ENCODE measurements around the gene SLC1A4. TPM values are rescaled to one million over a fixed set of nuclear protein-coding genes. Genes with fewer than 3 reads are reported as not detected.
A peak's percentile ranks its signal among the peaks of the same experiment; 100 is the strongest.

SLC1A4 gene
- total and polyA plus RNA-seq, 4 donors = 3.4 to 23.4 (median 9.6) TPM

DNA sequence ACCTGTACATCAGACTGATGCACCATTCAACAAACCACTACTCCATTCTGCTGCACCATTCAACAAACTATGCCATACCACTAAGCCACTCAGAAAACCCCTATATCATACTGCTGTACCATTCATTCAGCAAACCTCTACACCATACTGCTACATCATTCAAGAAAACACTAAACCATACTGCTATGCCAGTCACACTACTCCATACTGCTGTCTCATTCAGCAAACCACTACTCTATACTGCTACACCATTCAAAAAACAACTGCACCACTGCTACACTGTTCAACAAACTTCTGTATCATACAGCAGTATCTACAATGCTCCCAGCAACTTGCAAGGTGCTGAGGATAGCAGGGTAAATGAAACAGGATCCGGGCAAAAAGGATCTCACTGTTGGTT is 12.9 kb upstream of the SLC1A4 start:
- TF ChIP-seq, protein P1, sequence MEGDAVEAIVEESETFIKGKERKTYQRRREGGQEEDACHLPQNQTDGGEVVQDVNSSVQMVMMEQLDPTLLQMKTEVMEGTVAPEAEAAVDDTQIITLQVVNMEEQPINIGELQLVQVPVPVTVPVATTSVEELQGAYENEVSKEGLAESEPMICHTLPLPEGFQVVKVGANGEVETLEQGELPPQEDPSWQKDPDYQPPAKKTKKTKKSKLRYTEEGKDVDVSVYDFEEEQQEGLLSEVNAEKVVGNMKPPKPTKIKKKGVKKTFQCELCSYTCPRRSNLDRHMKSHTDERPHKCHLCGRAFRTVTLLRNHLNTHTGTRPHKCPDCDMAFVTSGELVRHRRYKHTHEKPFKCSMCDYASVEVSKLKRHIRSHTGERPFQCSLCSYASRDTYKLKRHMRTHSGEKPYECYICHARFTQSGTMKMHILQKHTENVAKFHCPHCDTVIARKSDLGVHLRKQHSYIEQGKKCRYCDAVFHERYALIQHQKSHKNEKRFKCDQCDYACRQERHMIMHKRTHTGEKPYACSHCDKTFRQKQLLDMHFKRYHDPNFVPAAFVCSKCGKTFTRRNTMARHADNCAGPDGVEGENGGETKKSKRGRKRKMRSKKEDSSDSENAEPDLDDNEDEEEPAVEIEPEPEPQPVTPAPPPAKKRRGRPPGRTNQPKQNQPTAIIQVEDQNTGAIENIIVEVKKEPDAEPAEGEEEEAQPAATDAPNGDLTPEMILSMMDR (IDR thresholded peaks at IDR 0.05; ENCODE audit: low read depth, low read length, missing input control) = no peak
- TF ChIP-seq NR2F2 (IDR thresholded peaks at IDR 0.05) (no peak), FOXA2 (IDR thresholded peaks at IDR 0.05) (no peak), FOXA1 (IDR thresholded peaks at IDR 0.05) (no peak)
- no peak for DNase-seq (ENCODE audit: low spot score)
- Histone ChIP-seq H3K4me1 (ENCODE audit: control insufficient read depth in 4 of 4, insufficient read depth in 4 of 4, low read length in 3 of 4) (peaks cover 0 to 8% (median 6%) of the 10 kb centered on the region in 4 donors), H3K36me3 (ENCODE audit: control insufficient read depth in 4 of 4, insufficient read depth in 3 of 4, low read depth in 1 of 4, low read length in 3 of 4) (no peaks in the 10 kb centered on the region), H3K9me3 (ENCODE audit: control insufficient read depth in 4 of 4, low read length in 3 of 4) (no peaks in the 10 kb centered on the region), H3K9ac (ENCODE audit: low read depth in 1 of 2, low read length in 2 of 2) (no peak overlapping the region), H3K27me3 (ENCODE audit: control insufficient read depth in 4 of 4, insufficient read depth in 4 of 4, low read length in 3 of 4) (no peaks in the 10 kb centered on the region), H3K27ac (ENCODE audit: low read depth in 1 of 2, low read length in 2 of 2) (no peak overlapping the region), H3K4me3 (ENCODE audit: low read depth in 1 of 3, low read length in 3 of 3) (no peak overlapping the region)
- WGBS = 88% methylated on average over 1 of the region's 1 CpG

GRCh38 chr2:64978514-64979268 is 10.5 kb upstream of the SLC1A4 start:
- Histone ChIP-seq H3K9ac (ENCODE audit: low read depth in 1 of 2, low read length in 2 of 2) (no peak overlapping the region), H3K4me1 (ENCODE audit: control insufficient read depth in 4 of 4, insufficient read depth in 4 of 4, low read length in 3 of 4) (peaks cover 0 to 23% (median 18%) of the 10 kb centered on the region in 4 donors), H3K4me3 (ENCODE audit: low read depth in 1 of 3, low read length in 3 of 3) (no peak overlapping the region), H3K36me3 (ENCODE audit: control insufficient read depth in 4 of 4, insufficient read depth in 3 of 4, low read depth in 1 of 4, low read length in 3 of 4) (no peaks in the 10 kb centered on the region), H3K9me3 (ENCODE audit: control insufficient read depth in 4 of 4, low read length in 3 of 4) (no peaks in the 10 kb centered on the region), H3K27me3 (ENCODE audit: control insufficient read depth in 4 of 4, insufficient read depth in 4 of 4, low read length in 3 of 4) (no peaks in the 10 kb centered on the region), H3K27ac (ENCODE audit: low read depth in 1 of 2, low read length in 2 of 2) (no peak overlapping the region)
- TF ChIP-seq MAX (IDR thresholded peaks at IDR 0.05) (no peak), RAD21 (IDR thresholded peaks at IDR 0.05) (peak in 1 of 2 donors; percentile 41)
- no peak for DNase-seq (ENCODE audit: low spot score)
- WGBS = 92% methylated on average over 4 of the region's 4 CpGs

- TF ChIP-seq MAX (IDR thresholded peaks at IDR 0.05) (no peak), FOXA2 (IDR thresholded peaks at IDR 0.05) (no peak), RXRA (IDR thresholded peaks at IDR 0.05) (no peak), JUND (IDR thresholded peaks at IDR 0.05) (no peak), HNF4A (conservative IDR thresholded peaks at IDR 0.05) (no peak), YY1 (IDR thresholded peaks at IDR 0.05) (no peak), RAD21 (IDR thresholded peaks at IDR 0.05) (no peak), REST (IDR thresholded peaks at IDR 0.05) (no peak), HNF4G (IDR thresholded peaks at IDR 0.05) (no peak), GABPA (IDR thresholded peaks at IDR 0.05 in 1 of 2, conservative IDR thresholded peaks at IDR 0.05 in 1 of 2) (no peak)
- TF ChIP-seq, protein P1 (IDR thresholded peaks at IDR 0.05; ENCODE audit: low read depth, low read length, missing input control) = no peak
- TF ChIP-seq, protein P2, sequence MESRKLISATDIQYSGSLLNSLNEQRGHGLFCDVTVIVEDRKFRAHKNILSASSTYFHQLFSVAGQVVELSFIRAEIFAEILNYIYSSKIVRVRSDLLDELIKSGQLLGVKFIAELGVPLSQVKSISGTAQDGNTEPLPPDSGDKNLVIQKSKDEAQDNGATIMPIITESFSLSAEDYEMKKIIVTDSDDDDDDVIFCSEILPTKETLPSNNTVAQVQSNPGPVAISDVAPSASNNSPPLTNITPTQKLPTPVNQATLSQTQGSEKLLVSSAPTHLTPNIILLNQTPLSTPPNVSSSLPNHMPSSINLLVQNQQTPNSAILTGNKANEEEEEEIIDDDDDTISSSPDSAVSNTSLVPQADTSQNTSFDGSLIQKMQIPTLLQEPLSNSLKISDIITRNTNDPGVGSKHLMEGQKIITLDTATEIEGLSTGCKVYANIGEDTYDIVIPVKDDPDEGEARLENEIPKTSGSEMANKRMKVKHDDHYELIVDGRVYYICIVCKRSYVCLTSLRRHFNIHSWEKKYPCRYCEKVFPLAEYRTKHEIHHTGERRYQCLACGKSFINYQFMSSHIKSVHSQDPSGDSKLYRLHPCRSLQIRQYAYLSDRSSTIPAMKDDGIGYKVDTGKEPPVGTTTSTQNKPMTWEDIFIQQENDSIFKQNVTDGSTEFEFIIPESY (IDR thresholded peaks at IDR 0.05) = no peak
- no peaks in the 10 kb centered on the region for H3K27me3 ChIP-seq (ENCODE audit: control insufficient read depth in 4 of 4, insufficient read depth in 4 of 4, low read length in 3 of 4)
- no peak overlapping the region for H3K4me3 ChIP-seq (ENCODE audit: low read depth in 1 of 3, low read length in 3 of 3)
- no peak for DNase-seq (ENCODE audit: low spot score)
- H3K9me3 ChIP-seq (ENCODE audit: control insufficient read depth in 4 of 4, low read length in 3 of 4) = no peaks in the 10 kb centered on the region
- WGBS = 41% methylated on average over 1 of the region's 1 CpG
- H3K9ac ChIP-seq (ENCODE audit: low read depth in 1 of 2, low read length in 2 of 2) = no peak overlapping the region
- peaks cover 0 to 23% (median 18%) of the 10 kb centered on the region in 4 donors for H3K4me1 ChIP-seq (ENCODE audit: control insufficient read depth in 4 of 4, insufficient read depth in 4 of 4, low read length in 3 of 4)
- H3K36me3 ChIP-seq (ENCODE audit: control insufficient read depth in 4 of 4, insufficient read depth in 3 of 4, low read depth in 1 of 4, low read length in 3 of 4) = no peaks in the 10 kb centered on the region
- no peak overlapping the region for H3K27ac ChIP-seq (ENCODE audit: low read depth in 1 of 2, low read length in 2 of 2)
Observed at GRCh38 chr2:64979744-64980143, 9.5 kb upstream of the SLC1A4 start.

Data from liver (tissue), 9 donors.